Neural progenitor cell (in vitro differentiated cells): ENCODE results near the gene KCNK17.

Experiments
- EZH2 ChIP-seq: fragments of 200-600 bp; sonication (generic); IDR thresholded peaks from 2 replicates; pipeline ENCODE4 v1.6.1; 2017; ENCODE audit warnings: antibody characterized with exemption, mild to moderate bottlenecking, moderate library complexity
- EZH2phosphoT487 ChIP-seq: fragments of 200-600 bp; sonication (generic); IDR thresholded peaks from 2 replicates; pipeline ENCODE4 v1.6.1; 2017; ENCODE audit warnings: antibody characterized with exemption
- TF ChIP-seq, protein P1 (sequence below): fragments of 200-600 bp; sonication (generic); IDR thresholded peaks from 2 replicates; pipeline ENCODE4 v1.5.1; 2017; ENCODE audit warnings: antibody characterized with exemption, mild to moderate bottlenecking

- TF ChIP-seq, protein P1, sequence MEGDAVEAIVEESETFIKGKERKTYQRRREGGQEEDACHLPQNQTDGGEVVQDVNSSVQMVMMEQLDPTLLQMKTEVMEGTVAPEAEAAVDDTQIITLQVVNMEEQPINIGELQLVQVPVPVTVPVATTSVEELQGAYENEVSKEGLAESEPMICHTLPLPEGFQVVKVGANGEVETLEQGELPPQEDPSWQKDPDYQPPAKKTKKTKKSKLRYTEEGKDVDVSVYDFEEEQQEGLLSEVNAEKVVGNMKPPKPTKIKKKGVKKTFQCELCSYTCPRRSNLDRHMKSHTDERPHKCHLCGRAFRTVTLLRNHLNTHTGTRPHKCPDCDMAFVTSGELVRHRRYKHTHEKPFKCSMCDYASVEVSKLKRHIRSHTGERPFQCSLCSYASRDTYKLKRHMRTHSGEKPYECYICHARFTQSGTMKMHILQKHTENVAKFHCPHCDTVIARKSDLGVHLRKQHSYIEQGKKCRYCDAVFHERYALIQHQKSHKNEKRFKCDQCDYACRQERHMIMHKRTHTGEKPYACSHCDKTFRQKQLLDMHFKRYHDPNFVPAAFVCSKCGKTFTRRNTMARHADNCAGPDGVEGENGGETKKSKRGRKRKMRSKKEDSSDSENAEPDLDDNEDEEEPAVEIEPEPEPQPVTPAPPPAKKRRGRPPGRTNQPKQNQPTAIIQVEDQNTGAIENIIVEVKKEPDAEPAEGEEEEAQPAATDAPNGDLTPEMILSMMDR = no peak
- no peak for TF ChIP-seq EZH2phosphoT487
- no peak for TF ChIP-seq EZH2
Observed at GRCh38 chr6:39357998-39358686, 43.9 kb upstream of the KCNK17 start.
